ENCODE results near the gene TMEM170B.

Gene TMEM170B

DNA sequence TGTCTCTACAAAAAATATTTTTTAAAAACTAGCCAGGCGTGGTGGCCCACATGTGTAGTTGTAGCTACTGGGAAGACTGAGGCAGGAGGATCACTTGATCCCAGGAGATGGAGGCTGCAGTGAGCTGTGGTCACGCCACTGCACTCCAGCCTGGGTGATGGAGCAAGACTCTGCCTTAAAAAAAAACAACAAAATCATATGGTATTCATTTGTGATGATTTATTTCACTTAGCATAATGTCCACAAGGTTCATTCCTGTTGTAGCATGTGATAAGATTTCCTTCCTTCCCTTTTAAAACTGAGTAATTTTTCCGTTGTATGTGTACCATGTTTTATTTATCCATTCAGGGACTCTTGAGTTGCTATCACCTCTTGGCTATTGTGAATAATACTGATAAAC is 26.2 kb downstream of the TMEM170B start:
- no peak for TF ChIP-seq POLR2AphosphoS5 (IDR thresholded peaks at IDR 0.05; ENCODE audit: low read depth)
- TF ChIP-seq, protein P1, sequence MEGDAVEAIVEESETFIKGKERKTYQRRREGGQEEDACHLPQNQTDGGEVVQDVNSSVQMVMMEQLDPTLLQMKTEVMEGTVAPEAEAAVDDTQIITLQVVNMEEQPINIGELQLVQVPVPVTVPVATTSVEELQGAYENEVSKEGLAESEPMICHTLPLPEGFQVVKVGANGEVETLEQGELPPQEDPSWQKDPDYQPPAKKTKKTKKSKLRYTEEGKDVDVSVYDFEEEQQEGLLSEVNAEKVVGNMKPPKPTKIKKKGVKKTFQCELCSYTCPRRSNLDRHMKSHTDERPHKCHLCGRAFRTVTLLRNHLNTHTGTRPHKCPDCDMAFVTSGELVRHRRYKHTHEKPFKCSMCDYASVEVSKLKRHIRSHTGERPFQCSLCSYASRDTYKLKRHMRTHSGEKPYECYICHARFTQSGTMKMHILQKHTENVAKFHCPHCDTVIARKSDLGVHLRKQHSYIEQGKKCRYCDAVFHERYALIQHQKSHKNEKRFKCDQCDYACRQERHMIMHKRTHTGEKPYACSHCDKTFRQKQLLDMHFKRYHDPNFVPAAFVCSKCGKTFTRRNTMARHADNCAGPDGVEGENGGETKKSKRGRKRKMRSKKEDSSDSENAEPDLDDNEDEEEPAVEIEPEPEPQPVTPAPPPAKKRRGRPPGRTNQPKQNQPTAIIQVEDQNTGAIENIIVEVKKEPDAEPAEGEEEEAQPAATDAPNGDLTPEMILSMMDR (IDR thresholded peaks at IDR 0.05; ENCODE audit: insufficient read depth, low read length): no peak
- TF ChIP-seq GABPA (IDR thresholded peaks at IDR 0.05; ENCODE audit: low read depth): no peak
- no peak for TF ChIP-seq SPI1 (IDR thresholded peaks at IDR 0.05; ENCODE audit: borderline replicate concordance, low read depth)
- no peaks in the 10 kb centered on the region for H3K27me3 ChIP-seq (ENCODE audit: insufficient read depth, poor library complexity, severe bottlenecking)
- no peak for DNase-seq (ENCODE audit: low read depth in 1 of 2, low spot score in 1 of 2)
- H3K27ac ChIP-seq (replicated peaks): no peak overlapping the region
- H3K4me3 ChIP-seq (replicated peaks; ENCODE audit: insufficient read depth, low read length): no peak overlapping the region

DNA sequence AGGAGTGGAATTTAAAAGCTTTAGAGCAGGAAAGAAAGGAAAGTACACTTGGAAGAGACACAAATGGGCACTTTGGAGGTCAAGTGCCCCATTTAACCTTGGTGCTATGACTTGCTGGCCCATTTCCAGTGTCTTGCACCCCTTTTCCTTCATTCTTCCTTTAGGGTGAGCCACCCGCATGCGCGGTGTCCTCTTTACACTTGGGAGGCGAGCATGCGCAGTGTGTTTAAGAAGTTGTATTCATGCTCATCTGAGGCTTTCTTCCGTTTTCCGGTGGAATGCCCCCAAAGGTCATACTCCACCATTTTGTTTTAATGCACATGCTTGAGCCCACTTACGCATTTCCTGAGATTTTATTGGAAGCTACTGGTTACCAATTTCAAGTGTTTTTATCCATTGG is 29.1 kb downstream of the TMEM170B start:
- TF ChIP-seq POLR2AphosphoS5 (IDR thresholded peaks at IDR 0.05; ENCODE audit: low read depth) (no peak), SPI1 (IDR thresholded peaks at IDR 0.05; ENCODE audit: borderline replicate concordance, low read depth) (no peak), GABPA (IDR thresholded peaks at IDR 0.05; ENCODE audit: low read depth) (no peak)
- TF ChIP-seq, protein P1 (IDR thresholded peaks at IDR 0.05; ENCODE audit: insufficient read depth, low read length): no peak
- TF ChIP-seq, protein P2, sequence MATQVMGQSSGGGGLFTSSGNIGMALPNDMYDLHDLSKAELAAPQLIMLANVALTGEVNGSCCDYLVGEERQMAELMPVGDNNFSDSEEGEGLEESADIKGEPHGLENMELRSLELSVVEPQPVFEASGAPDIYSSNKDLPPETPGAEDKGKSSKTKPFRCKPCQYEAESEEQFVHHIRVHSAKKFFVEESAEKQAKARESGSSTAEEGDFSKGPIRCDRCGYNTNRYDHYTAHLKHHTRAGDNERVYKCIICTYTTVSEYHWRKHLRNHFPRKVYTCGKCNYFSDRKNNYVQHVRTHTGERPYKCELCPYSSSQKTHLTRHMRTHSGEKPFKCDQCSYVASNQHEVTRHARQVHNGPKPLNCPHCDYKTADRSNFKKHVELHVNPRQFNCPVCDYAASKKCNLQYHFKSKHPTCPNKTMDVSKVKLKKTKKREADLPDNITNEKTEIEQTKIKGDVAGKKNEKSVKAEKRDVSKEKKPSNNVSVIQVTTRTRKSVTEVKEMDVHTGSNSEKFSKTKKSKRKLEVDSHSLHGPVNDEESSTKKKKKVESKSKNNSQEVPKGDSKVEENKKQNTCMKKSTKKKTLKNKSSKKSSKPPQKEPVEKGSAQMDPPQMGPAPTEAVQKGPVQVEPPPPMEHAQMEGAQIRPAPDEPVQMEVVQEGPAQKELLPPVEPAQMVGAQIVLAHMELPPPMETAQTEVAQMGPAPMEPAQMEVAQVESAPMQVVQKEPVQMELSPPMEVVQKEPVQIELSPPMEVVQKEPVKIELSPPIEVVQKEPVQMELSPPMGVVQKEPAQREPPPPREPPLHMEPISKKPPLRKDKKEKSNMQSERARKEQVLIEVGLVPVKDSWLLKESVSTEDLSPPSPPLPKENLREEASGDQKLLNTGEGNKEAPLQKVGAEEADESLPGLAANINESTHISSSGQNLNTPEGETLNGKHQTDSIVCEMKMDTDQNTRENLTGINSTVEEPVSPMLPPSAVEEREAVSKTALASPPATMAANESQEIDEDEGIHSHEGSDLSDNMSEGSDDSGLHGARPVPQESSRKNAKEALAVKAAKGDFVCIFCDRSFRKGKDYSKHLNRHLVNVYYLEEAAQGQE (IDR thresholded peaks at IDR 0.05; ENCODE audit: insufficient replicate concordance, low read depth): no peak
- H3K27ac ChIP-seq (replicated peaks): no peak overlapping the region
- no peak overlapping the region for H3K4me3 ChIP-seq (replicated peaks; ENCODE audit: insufficient read depth, low read length)
- DNase-seq (ENCODE audit: low read depth in 1 of 2, low spot score in 1 of 2): no peak
- H3K27me3 ChIP-seq (ENCODE audit: insufficient read depth, poor library complexity, severe bottlenecking): no peaks in the 10 kb centered on the region

DNA sequence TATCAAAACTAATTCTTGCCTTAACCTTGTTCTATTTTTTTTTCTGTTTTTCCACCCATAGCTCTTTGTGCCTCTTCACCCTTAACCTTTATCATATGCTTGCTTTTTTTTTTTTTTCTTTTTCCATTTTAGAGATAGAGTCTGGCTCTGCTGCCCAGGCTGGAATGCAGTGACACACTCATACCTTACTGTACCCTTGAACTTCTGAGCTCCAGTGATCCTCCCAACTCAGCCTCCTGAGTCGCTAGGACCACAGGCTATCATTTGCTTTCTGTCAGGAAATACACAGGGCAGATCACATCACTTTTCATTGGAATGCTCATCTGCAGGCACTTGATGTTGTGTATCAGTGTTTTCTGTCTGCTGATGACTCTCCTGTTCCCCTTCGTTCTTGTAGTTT is 33.5 kb downstream of the TMEM170B start:
- no peak for TF ChIP-seq POLR2AphosphoS5 (IDR thresholded peaks at IDR 0.05; ENCODE audit: low read depth)
- TF ChIP-seq, protein P2 (IDR thresholded peaks at IDR 0.05; ENCODE audit: insufficient replicate concordance, low read depth): no peak
- TF ChIP-seq GABPA (IDR thresholded peaks at IDR 0.05; ENCODE audit: low read depth): no peak
- TF ChIP-seq SPI1 (IDR thresholded peaks at IDR 0.05; ENCODE audit: borderline replicate concordance, low read depth): no peak
- TF ChIP-seq, protein P1 (IDR thresholded peaks at IDR 0.05; ENCODE audit: insufficient read depth, low read length): no peak
- Histone ChIP-seq H3K27me3 (ENCODE audit: insufficient read depth, poor library complexity, severe bottlenecking) (no peaks in the 10 kb centered on the region), H3K27ac (replicated peaks) (no peak overlapping the region), H3K4me3 (replicated peaks; ENCODE audit: insufficient read depth, low read length) (no peak overlapping the region)
- no peak for DNase-seq (ENCODE audit: low read depth in 1 of 2, low spot score in 1 of 2)

DNA sequence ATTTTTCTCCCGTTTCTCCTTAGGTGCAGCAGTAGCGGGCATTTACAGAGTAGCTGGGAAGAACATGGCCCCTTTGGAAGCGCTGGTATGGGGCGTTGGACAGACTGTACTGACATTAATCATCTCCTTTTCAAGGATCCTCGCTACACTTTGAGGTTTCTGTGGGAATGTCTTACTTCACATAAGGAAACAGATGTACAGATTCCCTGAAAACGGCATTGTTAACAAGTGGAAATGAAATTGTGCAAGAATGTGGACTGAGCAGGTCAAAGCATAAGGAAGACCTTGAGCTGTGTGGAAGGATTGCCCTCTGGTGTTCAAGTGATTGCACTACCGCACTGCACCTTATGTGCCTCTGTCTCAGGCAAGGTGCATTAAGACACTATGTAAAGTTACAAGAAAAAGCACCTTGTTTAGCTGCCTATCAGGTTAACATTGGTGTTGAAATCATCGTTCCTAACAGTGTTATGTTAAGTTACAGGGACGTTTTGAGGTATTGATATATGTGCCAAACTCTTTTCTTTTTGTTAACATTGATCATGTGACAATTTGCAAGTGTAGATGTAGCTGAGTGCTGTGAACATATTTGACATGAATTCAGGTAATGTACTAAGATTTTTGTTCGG is 38.0 kb downstream of the TMEM170B start:
- DNase-seq (ENCODE audit: low read depth in 1 of 2, low spot score in 1 of 2): peak; percentile 82 to 99
- H3K27ac ChIP-seq (replicated peaks): no peak overlapping the region
- H3K4me3 ChIP-seq (replicated peaks; ENCODE audit: insufficient read depth, low read length): no peak overlapping the region

More for the DNA sequence above, 38.0 kb downstream of the TMEM170B start:
- H3K27me3 ChIP-seq (ENCODE audit: insufficient read depth, poor library complexity, severe bottlenecking): no peaks in the 10 kb centered on the region
- TF ChIP-seq, protein P1 (IDR thresholded peaks at IDR 0.05; ENCODE audit: insufficient read depth, low read length): peak; percentile 99
- TF ChIP-seq, protein P2 (IDR thresholded peaks at IDR 0.05; ENCODE audit: insufficient replicate concordance, low read depth): no peak
- peak; percentile 25; the same call in 1 of the 2 replicates for TF ChIP-seq SPI1 (IDR thresholded peaks at IDR 0.05; ENCODE audit: borderline replicate concordance, low read depth)
